Measurements from ENCODE around the gene HCRTR1. TPM values are rescaled to one million over a fixed set of nuclear protein-coding genes. Genes with fewer than 3 reads are reported as not detected.

Gene HCRTR1
- polyA plus RNA-seq, 1 of the 3 experiments (the other 2 are of a cell fraction): 0.03 TPM

- H3K9me3 ChIP-seq: no peaks in the 10 kb centered on the region
- no peak overlapping the region for H3K9ac ChIP-seq
- no peaks in the 10 kb centered on the region for H3K27me3 ChIP-seq (ENCODE audit: insufficient read depth)
- no peak overlapping the region for H3K27ac ChIP-seq (ENCODE audit: low read depth in 2 of 2, low read length in 1 of 2)
- no peak for DNase-seq
- peaks cover 0 to 3% of the 10 kb centered on the region in 2 experiments for H3K36me3 ChIP-seq (replicated peaks in 1 of 2; ENCODE audit: control insufficient read depth in 1 of 2, insufficient read depth in 2 of 2, low read length in 1 of 2)
- no peak overlapping the region for H3K4me3 ChIP-seq (ENCODE audit: low read depth in 2 of 2, low read length in 1 of 2)
- H2AFZ ChIP-seq (ENCODE audit: low read depth): no peak overlapping the region
- ChIA-PET CTCF (interaction anchor here (1.3 to 1.8 kb wide), 4 partner anchors 58 to 132 kb away, joined by 3 to 7 read pairs (median 4); no protein-coding TSS in a partner anchor), POLR2A (no interaction called here)
- H3K79me2 ChIP-seq (ENCODE audit: insufficient read depth): no peaks in the 10 kb centered on the region
- H3K4me2 ChIP-seq: no peak overlapping the region
- H3F3A ChIP-seq (replicated peaks; ENCODE audit: insufficient read depth): no peaks in the 10 kb centered on the region
- H3K4me1 ChIP-seq (ENCODE audit: control insufficient read depth in 1 of 2, insufficient read depth in 2 of 2, low read depth in 1 of 2, low read length in 1 of 2): peaks cover 0 to 4% of the 10 kb centered on the region in 2 experiments; a peak in 1 of 4 replicates
- WGBS (ENCODE audit: low lambda C conversion rate): 82% methylated on average over 9 of the region's 14 CpGs
- H3K9me2 ChIP-seq: no peaks in the 10 kb centered on the region
- no peaks in the 10 kb centered on the region for H4K20me1 ChIP-seq (ENCODE audit: insufficient read depth)
- TF ChIP-seq POLR2AphosphoS5 (IDR thresholded peaks at IDR 0.05; ENCODE audit: low read depth, low read length) (no peak), MEF2A (IDR thresholded peaks at IDR 0.05; ENCODE audit: borderline replicate concordance, low read depth) (no peak), NFIC (IDR thresholded peaks at IDR 0.05; ENCODE audit: borderline replicate concordance) (no peak), RCOR1 (IDR thresholded peaks at IDR 0.05; ENCODE audit: low read length) (no peak), SIN3A (IDR thresholded peaks at IDR 0.05; ENCODE audit: borderline replicate concordance, low read depth, low read length) (no peak), TCF12 (IDR thresholded peaks at IDR 0.05) (no peak), GATA2 (CRISPR knock-in tag; IDR thresholded peaks at IDR 0.05) (no peak)
- TF ChIP-seq, protein P1, sequence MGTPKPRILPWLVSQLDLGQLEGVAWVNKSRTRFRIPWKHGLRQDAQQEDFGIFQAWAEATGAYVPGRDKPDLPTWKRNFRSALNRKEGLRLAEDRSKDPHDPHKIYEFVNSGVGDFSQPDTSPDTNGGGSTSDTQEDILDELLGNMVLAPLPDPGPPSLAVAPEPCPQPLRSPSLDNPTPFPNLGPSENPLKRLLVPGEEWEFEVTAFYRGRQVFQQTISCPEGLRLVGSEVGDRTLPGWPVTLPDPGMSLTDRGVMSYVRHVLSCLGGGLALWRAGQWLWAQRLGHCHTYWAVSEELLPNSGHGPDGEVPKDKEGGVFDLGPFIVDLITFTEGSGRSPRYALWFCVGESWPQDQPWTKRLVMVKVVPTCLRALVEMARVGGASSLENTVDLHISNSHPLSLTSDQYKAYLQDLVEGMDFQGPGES (IDR thresholded peaks at IDR 0.05; ENCODE audit: low read depth, low read length): no peak
These were observed 39.7 kb downstream of the HCRTR1 start for GRCh38 chr1:31657020-31657804.

DNA sequence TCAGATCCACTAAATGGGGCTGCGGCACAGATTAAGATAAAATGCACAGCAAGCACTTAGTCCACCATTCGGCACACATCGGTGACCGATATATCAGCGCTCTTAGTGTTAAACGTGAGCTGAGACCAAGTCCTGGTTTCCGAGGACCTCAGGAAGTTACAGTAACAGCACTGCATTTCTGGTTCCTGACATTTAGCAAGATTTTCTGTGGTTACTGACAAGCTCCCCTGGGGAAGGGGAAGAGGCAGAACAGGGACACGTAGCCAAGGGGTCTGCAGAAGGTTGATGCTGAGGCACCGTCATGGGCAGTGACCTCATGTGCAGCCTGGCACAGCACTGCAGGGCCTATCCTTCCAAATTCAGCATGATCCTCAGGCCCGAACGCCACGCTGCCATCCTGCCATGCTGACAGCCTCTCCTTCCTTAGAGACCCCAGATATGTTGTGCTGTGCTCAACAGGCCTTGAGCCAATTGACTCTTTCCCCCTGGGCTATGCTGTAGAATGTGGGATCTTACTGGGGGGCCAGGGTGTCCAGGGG, 40.6 kb downstream of the HCRTR1 start:
- 93% methylated on average over 12 of the region's 12 CpGs for WGBS (ENCODE audit: low lambda C conversion rate)
- peaks cover 0 to 3% of the 10 kb centered on the region in 2 experiments for H3K36me3 ChIP-seq (replicated peaks in 1 of 2; ENCODE audit: control insufficient read depth in 1 of 2, insufficient read depth in 2 of 2, low read length in 1 of 2)
- TF ChIP-seq RAD21 (IDR thresholded peaks at IDR 0.05; ENCODE audit: low read length) (no peak), NFIC (IDR thresholded peaks at IDR 0.05; ENCODE audit: borderline replicate concordance) (no peak), TCF12 (IDR thresholded peaks at IDR 0.05) (no peak), FOXJ3 (CRISPR knock-in tag; IDR thresholded peaks at IDR 0.05) (no peak), RFX5 (IDR thresholded peaks at IDR 0.05; ENCODE audit: low read length) (no peak), CHD2 (IDR thresholded peaks at IDR 0.05; ENCODE audit: low read length, partially characterized antibody) (no peak), GATA2 (CRISPR knock-in tag; IDR thresholded peaks at IDR 0.05) (no peak), RXRA (IDR thresholded peaks at IDR 0.05; ENCODE audit: borderline replicate concordance, low read depth) (no peak), NRF1 (IDR thresholded peaks at IDR 0.05; ENCODE audit: low read depth, low read length) (no peak)
- TF ChIP-seq, protein P1 (IDR thresholded peaks at IDR 0.05; ENCODE audit: low read depth, low read length): no peak
- peaks cover 0 to 4% of the 10 kb centered on the region in 2 experiments; a peak in 1 of 4 replicates for H3K4me1 ChIP-seq (ENCODE audit: control insufficient read depth in 1 of 2, insufficient read depth in 2 of 2, low read depth in 1 of 2, low read length in 1 of 2)
- CTCF ChIA-PET: interaction anchor here (1.3 to 1.8 kb wide), 4 partner anchors 58 to 131 kb away, joined by 3 to 7 read pairs (median 4); no protein-coding TSS in a partner anchor
- H3K9ac ChIP-seq: no peak overlapping the region
- H2AFZ ChIP-seq (ENCODE audit: low read depth): no peak overlapping the region
- no peaks in the 10 kb centered on the region for H3K79me2 ChIP-seq (ENCODE audit: insufficient read depth)
- H3K9me3 ChIP-seq: no peaks in the 10 kb centered on the region
- H3F3A ChIP-seq (replicated peaks; ENCODE audit: insufficient read depth): no peaks in the 10 kb centered on the region
- H3K4me3 ChIP-seq (ENCODE audit: low read depth in 2 of 2, low read length in 1 of 2): no peak overlapping the region
- H3K27ac ChIP-seq (ENCODE audit: low read depth in 2 of 2, low read length in 1 of 2): no peak overlapping the region
- no peaks in the 10 kb centered on the region for H3K27me3 ChIP-seq (ENCODE audit: insufficient read depth)
- H3K4me2 ChIP-seq: no peak overlapping the region
- H4K20me1 ChIP-seq (ENCODE audit: insufficient read depth): no peaks in the 10 kb centered on the region
- DNase-seq: no peak
- H3K9me2 ChIP-seq: no peaks in the 10 kb centered on the region
- POLR2A ChIA-PET: no interaction called here
